GM19468 (cell line): ENCODE measurements around the gene CACNA2D3.

Experiments
- ATAC-seq: cut with Tn5 transposase; IDR thresholded peaks from one replicate; pipeline ENCODE4 v1.9.1; 2021; ENCODE audit warnings: mild to moderate bottlenecking, moderate library complexity, moderate number of reproducible peaks; ENCODE audit not compliant: unreplicated experiment; ENCODE audit errors: extremely low read depth

CACNA2D3 gene

GRCh38 chr3:54356261-54357045 lies 234.1 kb downstream of the CACNA2D3 start:
- no peak for ATAC-seq

- no peak for ATAC-seq
Observed at GRCh38 chr3:54357301-54357700, 234.9 kb downstream of the CACNA2D3 start.

- no peak for ATAC-seq
Observed at GRCh38 chr3:54358316-54358715, 236.0 kb downstream of the CACNA2D3 start.

GRCh38 chr3:54358969-54359694 lies 236.8 kb downstream of the CACNA2D3 start:
- no peak for ATAC-seq

- ATAC-seq, result no peak
Observed at GRCh38 chr3:54360320-54360719, 238.0 kb downstream of the CACNA2D3 start.

GRCh38 chr3:54361746-54362283 lies 239.5 kb downstream of the CACNA2D3 start:
- no peak for ATAC-seq

- no peak for ATAC-seq
Observed at GRCh38 chr3:54366007-54366750, 243.8 kb downstream of the CACNA2D3 start.

GRCh38 chr3:54366839-54367238 lies 244.5 kb downstream of the CACNA2D3 start:
- ATAC-seq, result no peak

- no peak for ATAC-seq
Observed at GRCh38 chr3:54372232-54372631, 249.9 kb downstream of the CACNA2D3 start.

- ATAC-seq, result no peak
Observed at GRCh38 chr3:54374214-54374852, 252.0 kb downstream of the CACNA2D3 start.

- ATAC-seq, result no peak
Observed at GRCh38 chr3:54376142-54376807, 253.9 kb downstream of the CACNA2D3 start.

- no peak for ATAC-seq
Observed at GRCh38 chr3:54376939-54377578, 254.7 kb downstream of the CACNA2D3 start.

GRCh38 chr3:54378184-54378583 lies 255.8 kb downstream of the CACNA2D3 start:
- ATAC-seq, result no peak

- ATAC-seq, result no peak
Observed at GRCh38 chr3:54384279-54384678, 261.9 kb downstream of the CACNA2D3 start.

GRCh38 chr3:54390582-54390981 lies 268.2 kb downstream of the CACNA2D3 start:
- ATAC-seq, result no peak

GRCh38 chr3:54393150-54393549 lies 270.8 kb downstream of the CACNA2D3 start:
- no peak for ATAC-seq

GRCh38 chr3:54408328-54408727 lies 286.0 kb downstream of the CACNA2D3 start:
- ATAC-seq, result no peak

GRCh38 chr3:54421943-54422342 lies 299.6 kb downstream of the CACNA2D3 start:
- ATAC-seq, result no peak

GRCh38 chr3:54424292-54424691 lies 301.9 kb downstream of the CACNA2D3 start:
- ATAC-seq, result no peak
